DOHH2 (cell line): ENCODE data around the gene UGT1A6.

Experiments
- H3F3A ChIP-seq: fragments of 200-600 bp; sonication (generic), shearing (Covaris generic); 2 replicates; pipeline ENCODE4 v1.6.0; 2016; ENCODE audit warnings: antibody characterized with exemption, mild to moderate bottlenecking; ENCODE audit not compliant: control insufficient read depth, insufficient read depth
- H3K27ac ChIP-seq: fragments of 200-600 bp; sonication (generic); 2 replicates; pipeline ENCODE4 v1.5.1; 2014; ENCODE audit warnings: low read depth, mild to moderate bottlenecking, low read length, moderate library complexity
- H3K27me3 ChIP-seq: fragments of 200-600 bp; sonication (generic); 2 replicates; pipeline ENCODE4 v1.6.1; 2014; ENCODE audit warnings: mild to moderate bottlenecking, low read length, mixed read lengths; ENCODE audit not compliant: control insufficient read depth
- H3K36me3 ChIP-seq: fragments of 200-600 bp; sonication (generic); 2 replicates; pipeline ENCODE4 v1.6.1; 2014; ENCODE audit warnings: mild to moderate bottlenecking, low read length, moderate library complexity, mixed read lengths; ENCODE audit not compliant: control insufficient read depth
- H3K4me1 ChIP-seq: fragments of 200-600 bp; sonication (generic); 2 replicates; pipeline ENCODE4 v1.6.1; 2014; ENCODE audit warnings: mild to moderate bottlenecking, low read length, mixed read lengths; ENCODE audit not compliant: control insufficient read depth
- H3K4me2 ChIP-seq: fragments of 200-600 bp; sonication (generic); 2 replicates; pipeline ENCODE4 v1.6.0; 2014; ENCODE audit warnings: mild to moderate bottlenecking, low read length, moderate library complexity
- H3K4me3 ChIP-seq: fragments of 200-600 bp; sonication (generic); 2 replicates; pipeline ENCODE4 v1.5.1; 2014; ENCODE audit warnings: mild to moderate bottlenecking, low read length, mixed read lengths
- H3K79me2 ChIP-seq: fragments of 200-600 bp; sonication (generic); 2 replicates; pipeline ENCODE4 v1.6.1; 2014; ENCODE audit warnings: mild to moderate bottlenecking, low read length, mixed read lengths; ENCODE audit not compliant: control insufficient read depth
- H3K9me2 ChIP-seq: fragments of 200-600 bp; sonication (generic); replicated peaks from 2 replicates; pipeline ENCODE4 v1.6.1; 2014; ENCODE audit warnings: mild to moderate bottlenecking, low read length, mixed read lengths; ENCODE audit not compliant: control insufficient read depth
- H3K9me3 ChIP-seq: fragments of 200-600 bp; sonication (generic); 2 replicates; pipeline ENCODE4 v1.6.1; 2014; ENCODE audit warnings: antibody characterized with exemption, low read length, mixed read lengths; ENCODE audit not compliant: control insufficient read depth, insufficient read depth
- H4K20me1 ChIP-seq: fragments of 200-600 bp; sonication (generic); 2 replicates; pipeline ENCODE4 v1.6.0; 2014; ENCODE audit warnings: low read depth, mild to moderate bottlenecking, antibody characterized with exemption, low read length, moderate library complexity; ENCODE audit not compliant: control insufficient read depth, insufficient read depth
- CTCF ChIP-seq: fragments of 200-600 bp; sonication (generic); IDR thresholded peaks from one replicate; pipeline ENCODE4 v1.5.1; 2014; ENCODE audit warnings: antibody characterized with exemption, mild to moderate bottlenecking, low read depth, low read length; ENCODE audit not compliant: poor library complexity, severe bottlenecking
- EZH2phosphoT487 ChIP-seq: fragments of 200-600 bp; sonication (generic); IDR thresholded peaks from 2 replicates; pipeline ENCODE4 v1.6.1; 2017; ENCODE audit warnings: borderline replicate concordance, mild to moderate bottlenecking, antibody characterized with exemption, low read length, moderate library complexity, mixed read lengths

The UGT1A6 gene

GRCh38 chr2:233800208-233800607, 107.5 kb downstream of the UGT1A6 start:
- H3K9me3 ChIP-seq: no peaks in the 10 kb centered on the region
- TF ChIP-seq EZH2phosphoT487 (no peak), CTCF (no peak)
- H4K20me1 ChIP-seq: no peaks in the 10 kb centered on the region
- H3K79me2 ChIP-seq: no peaks in the 10 kb centered on the region
- H3F3A ChIP-seq: no peaks in the 10 kb centered on the region
- H3K27me3 ChIP-seq: peaks cover 3% of the 10 kb centered on the region; the same call in 1 of the 2 replicates
- peaks cover 9% of the 10 kb centered on the region for H3K4me1 ChIP-seq
- H3K4me3 ChIP-seq: no peak overlapping the region
- no peak overlapping the region for H3K4me2 ChIP-seq
- H3K27ac ChIP-seq: no peak overlapping the region
- H3K9me2 ChIP-seq: no peaks in the 10 kb centered on the region
- no peaks in the 10 kb centered on the region for H3K36me3 ChIP-seq

DNA sequence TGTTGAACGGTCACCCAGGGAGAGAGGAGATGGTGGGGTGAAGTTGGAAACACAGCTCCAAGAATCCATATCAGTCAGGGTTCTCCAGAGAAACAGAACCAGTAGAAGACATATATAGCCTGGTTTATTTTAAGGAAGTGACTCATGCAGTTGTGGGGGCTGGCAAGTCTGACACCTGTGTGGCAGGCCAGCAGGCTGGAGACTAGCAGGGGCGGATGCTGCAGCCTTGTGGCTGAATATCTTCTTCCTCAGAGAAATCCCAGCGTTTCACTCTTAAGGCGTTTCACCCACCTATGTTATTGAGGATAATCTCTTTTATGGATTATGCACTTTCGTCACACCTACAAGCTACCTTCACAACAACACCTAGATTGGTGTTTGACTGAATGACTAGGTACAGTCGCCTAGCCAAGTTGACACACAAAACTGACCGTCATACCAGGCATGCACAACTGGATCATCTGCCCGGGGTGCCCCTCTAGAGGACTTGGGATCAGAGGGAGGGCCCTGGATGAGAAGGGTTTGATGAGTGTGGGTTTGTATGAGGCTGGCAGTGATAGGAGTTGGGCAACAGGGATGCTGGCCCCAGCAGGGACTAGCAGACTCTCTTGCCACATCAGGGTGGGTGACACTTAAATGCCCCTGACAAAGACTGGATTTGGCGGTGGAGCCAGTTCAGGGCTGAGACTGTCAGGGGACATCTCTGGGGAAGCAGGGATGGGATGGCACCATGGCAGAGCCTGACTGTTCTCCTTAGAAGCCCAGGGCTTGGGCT, 108.9 kb downstream of the UGT1A6 start:
- Histone ChIP-seq H4K20me1 (no peaks in the 10 kb centered on the region), H3K4me3 (no peak overlapping the region), H3F3A (no peaks in the 10 kb centered on the region), H3K4me2 (no peak overlapping the region), H3K36me3 (no peaks in the 10 kb centered on the region), H3K9me3 (no peaks in the 10 kb centered on the region), H3K9me2 (no peaks in the 10 kb centered on the region), H3K4me1 (peaks cover 9% of the 10 kb centered on the region), H3K79me2 (no peaks in the 10 kb centered on the region), H3K27me3 (peaks cover 3% of the 10 kb centered on the region; the same call in 1 of the 2 replicates), H3K27ac (no peak overlapping the region)
- TF ChIP-seq CTCF (no peak), EZH2phosphoT487 (no peak)

- no peak overlapping the region for H3K27ac ChIP-seq
- H3K9me2 ChIP-seq: no peaks in the 10 kb centered on the region
- TF ChIP-seq EZH2phosphoT487 (no peak), CTCF (no peak)
- peaks cover 9% of the 10 kb centered on the region for H3K4me1 ChIP-seq
- H3K4me3 ChIP-seq: no peak overlapping the region
- H3F3A ChIP-seq: no peaks in the 10 kb centered on the region
- H3K79me2 ChIP-seq: no peaks in the 10 kb centered on the region
- no peak overlapping the region for H3K4me2 ChIP-seq
- H3K36me3 ChIP-seq: no peaks in the 10 kb centered on the region
- peaks cover 3% of the 10 kb centered on the region; the same call in 1 of the 2 replicates for H3K27me3 ChIP-seq
- no peaks in the 10 kb centered on the region for H3K9me3 ChIP-seq
- no peaks in the 10 kb centered on the region for H4K20me1 ChIP-seq
These were observed 109.6 kb downstream of the UGT1A6 start for GRCh38 chr2:233802132-233802815.
